Measurements from ENCODE around the gene GALNT10.

GALNT10 gene

DNA sequence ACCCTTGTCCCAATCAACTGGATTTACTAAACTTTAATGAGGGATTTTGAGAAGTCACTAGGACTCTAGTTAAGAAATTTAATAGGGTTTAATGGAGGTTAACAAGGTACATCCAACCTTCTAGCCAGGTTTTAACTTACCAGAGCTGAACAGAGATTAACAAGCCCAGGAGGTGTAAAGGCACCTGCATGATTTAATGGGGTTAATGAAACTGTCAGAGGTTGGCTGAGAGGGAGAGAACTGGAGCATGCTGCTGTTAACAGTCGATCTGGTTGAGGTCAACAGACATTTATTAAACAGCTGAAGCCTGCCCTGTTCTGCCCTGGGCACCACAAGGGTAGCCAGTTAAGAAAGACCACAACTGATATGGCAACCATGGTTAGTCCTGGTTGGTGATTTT, 273.9 kb downstream of the GALNT10 start:
- Histone ChIP-seq H3K9me3 (ENCODE audit: control insufficient read depth, insufficient read depth, low read depth, low read length) (no peaks in the 10 kb centered on the region), H3K4me3 (ENCODE audit: low read depth, low read length) (no peak overlapping the region), H3K4me1 (ENCODE audit: control insufficient read depth, insufficient read depth, low read length) (peaks cover 9% of the 10 kb centered on the region), H3K27me3 (ENCODE audit: control insufficient read depth, insufficient read depth, low read length) (peaks cover 29% of the 10 kb centered on the region), H3K9ac (ENCODE audit: low read length) (no peak overlapping the region), H3K36me3 (ENCODE audit: control insufficient read depth, insufficient read depth, low read length) (no peaks in the 10 kb centered on the region), H3K27ac (ENCODE audit: low read depth, low read length) (no peak overlapping the region)

DNA sequence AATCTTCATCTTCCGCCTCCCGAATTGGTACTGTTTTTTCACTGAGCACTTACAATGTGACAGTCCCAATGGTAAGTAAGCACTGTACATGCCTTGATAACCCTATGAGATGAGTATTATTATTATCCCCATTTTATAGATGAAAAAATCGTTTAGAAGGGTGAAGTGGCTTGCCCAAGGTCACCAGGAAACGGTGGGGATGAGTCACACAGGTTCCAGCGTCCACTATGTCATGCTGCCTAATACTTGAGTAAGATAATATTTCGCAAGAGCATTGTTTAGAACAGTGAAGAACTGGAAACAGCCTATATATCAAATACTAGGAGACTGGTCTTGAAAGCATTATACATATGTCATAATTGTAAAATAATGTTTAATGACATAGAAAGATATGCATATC, 274.6 kb downstream of the GALNT10 start:
- Histone ChIP-seq H3K9me3 (ENCODE audit: control insufficient read depth, insufficient read depth, low read depth, low read length) (no peaks in the 10 kb centered on the region), H3K9ac (ENCODE audit: low read length) (no peak overlapping the region), H3K27ac (ENCODE audit: low read depth, low read length) (no peak overlapping the region), H3K27me3 (ENCODE audit: control insufficient read depth, insufficient read depth, low read length) (peaks cover 37% of the 10 kb centered on the region), H3K36me3 (ENCODE audit: control insufficient read depth, insufficient read depth, low read length) (no peaks in the 10 kb centered on the region), H3K4me1 (ENCODE audit: control insufficient read depth, insufficient read depth, low read length) (peaks cover 9% of the 10 kb centered on the region), H3K4me3 (ENCODE audit: low read depth, low read length) (no peak overlapping the region)

DNA sequence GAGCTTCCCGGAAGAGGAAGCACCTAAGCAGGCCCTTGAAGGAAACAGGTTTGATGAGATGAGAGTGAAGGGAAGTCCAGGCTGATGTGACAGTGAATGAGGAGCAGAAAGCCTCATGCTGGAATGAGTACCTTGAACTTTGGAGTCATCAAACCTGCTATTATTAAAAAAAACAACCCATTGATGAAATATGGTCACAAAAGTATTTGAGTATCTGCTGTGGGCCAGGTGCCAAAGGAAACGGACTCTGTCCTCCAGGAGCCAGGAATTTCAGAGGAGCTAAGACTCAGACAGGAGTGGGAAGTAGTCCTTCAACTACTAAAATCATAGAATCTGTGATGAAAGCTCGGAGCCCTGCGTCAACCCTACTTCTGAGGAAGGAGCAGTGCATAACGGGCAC, 275.6 kb downstream of the GALNT10 start:
- no peak overlapping the region for H3K27ac ChIP-seq (ENCODE audit: low read depth, low read length)
- H3K27me3 ChIP-seq (ENCODE audit: control insufficient read depth, insufficient read depth, low read length), result peaks cover 46% of the 10 kb centered on the region
- H3K9me3 ChIP-seq (ENCODE audit: control insufficient read depth, insufficient read depth, low read depth, low read length), result no peaks in the 10 kb centered on the region
- H3K36me3 ChIP-seq (ENCODE audit: control insufficient read depth, insufficient read depth, low read length), result no peaks in the 10 kb centered on the region
- H3K9ac ChIP-seq (ENCODE audit: low read length), result no peak overlapping the region
- peaks cover 13% of the 10 kb centered on the region for H3K4me1 ChIP-seq (ENCODE audit: control insufficient read depth, insufficient read depth, low read length)
- H3K4me3 ChIP-seq (ENCODE audit: low read depth, low read length), result no peak overlapping the region

GRCh38 chr5:154466671-154467070, 276.1 kb downstream of the GALNT10 start:
- peaks cover 18% of the 10 kb centered on the region for H3K4me1 ChIP-seq (ENCODE audit: control insufficient read depth, insufficient read depth, low read length)
- H3K4me3 ChIP-seq (ENCODE audit: low read depth, low read length), result no peak overlapping the region
- no peak overlapping the region for H3K27ac ChIP-seq (ENCODE audit: low read depth, low read length)
- no peak overlapping the region for H3K9ac ChIP-seq (ENCODE audit: low read length)
- no peaks in the 10 kb centered on the region for H3K36me3 ChIP-seq (ENCODE audit: control insufficient read depth, insufficient read depth, low read length)
- H3K27me3 ChIP-seq (ENCODE audit: control insufficient read depth, insufficient read depth, low read length), result peaks cover 52% of the 10 kb centered on the region
- no peaks in the 10 kb centered on the region for H3K9me3 ChIP-seq (ENCODE audit: control insufficient read depth, insufficient read depth, low read depth, low read length)

- Histone ChIP-seq H3K4me1 (ENCODE audit: control insufficient read depth, insufficient read depth, low read length) (peaks cover 22% of the 10 kb centered on the region), H3K4me3 (ENCODE audit: low read depth, low read length) (no peak overlapping the region), H3K9ac (ENCODE audit: low read length) (no peak overlapping the region), H3K36me3 (ENCODE audit: control insufficient read depth, insufficient read depth, low read length) (no peaks in the 10 kb centered on the region), H3K27me3 (ENCODE audit: control insufficient read depth, insufficient read depth, low read length) (peaks cover 63% of the 10 kb centered on the region), H3K27ac (ENCODE audit: low read depth, low read length) (no peak overlapping the region), H3K9me3 (ENCODE audit: control insufficient read depth, insufficient read depth, low read depth, low read length) (no peaks in the 10 kb centered on the region)
Observed at GRCh38 chr5:154467655-154468354, 277.3 kb downstream of the GALNT10 start.

DNA sequence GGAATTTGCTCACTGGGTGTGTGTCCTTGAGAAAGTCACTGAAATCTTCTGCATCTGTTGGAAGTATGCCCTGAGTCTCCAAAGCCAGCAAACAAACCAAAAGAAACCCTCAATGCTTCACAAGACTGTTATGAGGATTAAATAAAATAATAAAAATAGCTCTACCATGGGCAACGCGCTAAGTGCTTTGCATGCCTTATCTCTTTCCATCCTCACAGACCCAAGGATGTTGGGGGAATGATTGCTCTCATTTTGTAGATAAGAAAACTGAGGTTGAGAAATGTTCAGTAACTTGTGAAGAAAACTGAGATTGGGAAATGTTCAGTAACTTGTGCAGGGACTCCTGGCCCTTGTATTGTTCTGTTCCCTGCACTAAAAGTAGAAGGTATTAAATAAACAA, 279.6 kb downstream of the GALNT10 start:
- Histone ChIP-seq H3K27me3 (ENCODE audit: control insufficient read depth, insufficient read depth, low read length) (peaks cover 86% of the 10 kb centered on the region), H3K36me3 (ENCODE audit: control insufficient read depth, insufficient read depth, low read length) (peaks cover 1% of the 10 kb centered on the region; the same call in 1 of the 2 replicates), H3K4me3 (ENCODE audit: low read depth, low read length) (no peak overlapping the region), H3K9ac (ENCODE audit: low read length) (no peak overlapping the region), H3K27ac (ENCODE audit: low read depth, low read length) (no peak overlapping the region), H3K4me1 (ENCODE audit: control insufficient read depth, insufficient read depth, low read length) (peaks cover 34% of the 10 kb centered on the region), H3K9me3 (ENCODE audit: control insufficient read depth, insufficient read depth, low read depth, low read length) (no peaks in the 10 kb centered on the region)
